Activated CD4-positive, alpha-beta T cell treated with anti-CD3 and anti-CD28 coated beads, Interleukin-2, amount 10 ng/mL, durations not matched to agents 24 days and 14 days (primary cell): ENCODE measurements around the gene GPR78. TPM values are rescaled to one million over a fixed set of nuclear protein-coding genes. Genes with fewer than 3 reads are reported as not detected.
"Not testable (repeated sequence)": the region's sequence is repeated elsewhere in the genome, so short reads cannot be mapped to it uniquely, and the experiment has no call there.

Experiments used
- DNase-seq: peaks from one replicate; pipeline ENCODE4 v3.0.0; 2022
- H3K27ac Mint-ChIP-seq: one replicate; pipeline ENCODE4 v1.8.0; 2022; ENCODE audit warnings: mild to moderate bottlenecking, mixed read lengths
- H3K27me3 Mint-ChIP-seq: one replicate; pipeline ENCODE4 v1.8.0; 2022; ENCODE audit warnings: mixed read lengths
- H3K36me3 Mint-ChIP-seq: one replicate; pipeline ENCODE4 v1.8.0; 2022; ENCODE audit warnings: low read depth, mild to moderate bottlenecking, mixed read lengths
- H3K4me1 Mint-ChIP-seq: one replicate; pipeline ENCODE4 v1.8.0; 2021; ENCODE audit warnings: mixed read lengths
- H3K4me3 Mint-ChIP-seq: one replicate; pipeline ENCODE4 v1.8.0; 2022; ENCODE audit warnings: mild to moderate bottlenecking, moderate library complexity, mixed read lengths
- H3K9me3 Mint-ChIP-seq: one replicate; pipeline ENCODE4 v1.8.0; 2021; ENCODE audit warnings: mixed read lengths
- intact Hi-C: fragments of 100-400 bp; cut with micrococcal nuclease; formaldehyde crosslinking; loops from one replicate; pipeline ENCODE4 v1.15.1; 2023
- total RNA-seq: library from RNA; stranded (reverse); gene quantifications from 2 replicates; pipeline ENCODE4 v1.2.3, GENCODE V29; 2022

The GPR78 gene
- total RNA-seq, 1 donor from 2014 or later: not detected

DNA sequence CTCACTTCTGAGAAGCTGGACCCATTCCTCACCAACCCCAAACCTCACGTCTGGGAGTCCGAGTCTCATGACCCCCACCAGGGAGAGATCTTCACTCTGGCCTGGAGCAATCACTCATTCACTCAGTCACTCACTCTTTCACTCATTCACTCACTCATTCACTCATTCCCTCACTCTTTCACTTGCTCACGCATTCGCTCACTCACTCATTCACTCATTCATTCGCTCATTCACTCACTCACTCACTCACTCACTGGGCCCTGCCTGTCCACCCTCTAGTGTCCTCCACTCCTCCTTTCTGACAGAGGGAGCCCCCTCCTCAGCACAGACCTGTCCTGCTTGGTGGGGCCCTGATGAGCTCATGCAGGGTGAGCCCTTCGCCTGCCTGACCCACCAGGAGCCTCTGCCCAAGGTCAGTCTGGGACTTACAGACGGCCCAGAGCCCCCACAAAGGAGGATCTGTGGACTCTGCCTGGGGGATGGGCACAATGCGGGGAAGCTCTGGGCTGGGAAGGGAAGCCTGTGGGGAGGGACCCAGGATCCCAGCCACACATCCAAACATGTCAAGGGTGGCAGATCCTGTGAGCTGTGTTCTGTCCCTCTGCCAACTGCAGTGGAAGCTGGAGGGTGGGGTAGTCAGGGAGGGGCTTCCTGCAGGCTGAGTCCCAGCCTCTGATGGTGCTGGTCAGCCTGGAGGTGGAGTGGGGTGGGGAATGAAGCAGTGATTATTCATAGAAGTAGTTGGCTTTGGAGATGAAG, 30.8 kb downstream of the GPR78 start:
- H3K36me3 Mint-ChIP-seq: no peaks in the 10 kb centered on the region

DNA sequence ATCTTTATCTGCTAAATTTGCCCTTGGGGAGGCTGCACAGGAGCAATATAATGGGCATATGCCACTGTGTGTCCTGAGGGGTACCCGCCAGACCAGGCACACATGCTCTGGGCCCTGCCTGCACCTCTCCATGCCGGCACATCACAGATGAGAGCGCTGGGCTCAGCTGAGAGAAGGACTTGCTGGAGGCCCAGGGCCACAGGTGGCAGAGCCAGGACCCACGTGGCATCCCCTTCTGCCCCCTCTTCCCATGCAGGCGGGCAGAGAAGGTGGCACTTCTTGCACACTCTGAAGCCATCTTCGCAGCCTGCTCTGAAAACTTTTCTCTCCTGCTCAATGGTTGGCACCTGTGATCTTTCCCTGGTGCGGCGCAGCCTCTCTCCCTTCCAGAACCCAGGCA, 32.5 kb downstream of the GPR78 start:
- H3K27ac Mint-ChIP-seq: no peak overlapping the region
- no peaks in the 10 kb centered on the region for H3K27me3 Mint-ChIP-seq
- H3K4me1 Mint-ChIP-seq: no peaks in the 10 kb centered on the region
- no peak overlapping the region for H3K4me3 Mint-ChIP-seq
- intact Hi-C loops: no loop called here
- no peak for DNase-seq
- H3K36me3 Mint-ChIP-seq: no peaks in the 10 kb centered on the region
- no peaks in the 10 kb centered on the region for H3K9me3 Mint-ChIP-seq

More for the DNA sequence above, 30.8 kb downstream of the GPR78 start:
- H3K9me3 Mint-ChIP-seq: no peaks in the 10 kb centered on the region
- no peak overlapping the region for H3K4me3 Mint-ChIP-seq
- no peaks in the 10 kb centered on the region for H3K27me3 Mint-ChIP-seq
- intact Hi-C loops: no loop called here
- no peak overlapping the region for H3K27ac Mint-ChIP-seq
- DNase-seq: no peak
- H3K4me1 Mint-ChIP-seq: no peaks in the 10 kb centered on the region

DNA sequence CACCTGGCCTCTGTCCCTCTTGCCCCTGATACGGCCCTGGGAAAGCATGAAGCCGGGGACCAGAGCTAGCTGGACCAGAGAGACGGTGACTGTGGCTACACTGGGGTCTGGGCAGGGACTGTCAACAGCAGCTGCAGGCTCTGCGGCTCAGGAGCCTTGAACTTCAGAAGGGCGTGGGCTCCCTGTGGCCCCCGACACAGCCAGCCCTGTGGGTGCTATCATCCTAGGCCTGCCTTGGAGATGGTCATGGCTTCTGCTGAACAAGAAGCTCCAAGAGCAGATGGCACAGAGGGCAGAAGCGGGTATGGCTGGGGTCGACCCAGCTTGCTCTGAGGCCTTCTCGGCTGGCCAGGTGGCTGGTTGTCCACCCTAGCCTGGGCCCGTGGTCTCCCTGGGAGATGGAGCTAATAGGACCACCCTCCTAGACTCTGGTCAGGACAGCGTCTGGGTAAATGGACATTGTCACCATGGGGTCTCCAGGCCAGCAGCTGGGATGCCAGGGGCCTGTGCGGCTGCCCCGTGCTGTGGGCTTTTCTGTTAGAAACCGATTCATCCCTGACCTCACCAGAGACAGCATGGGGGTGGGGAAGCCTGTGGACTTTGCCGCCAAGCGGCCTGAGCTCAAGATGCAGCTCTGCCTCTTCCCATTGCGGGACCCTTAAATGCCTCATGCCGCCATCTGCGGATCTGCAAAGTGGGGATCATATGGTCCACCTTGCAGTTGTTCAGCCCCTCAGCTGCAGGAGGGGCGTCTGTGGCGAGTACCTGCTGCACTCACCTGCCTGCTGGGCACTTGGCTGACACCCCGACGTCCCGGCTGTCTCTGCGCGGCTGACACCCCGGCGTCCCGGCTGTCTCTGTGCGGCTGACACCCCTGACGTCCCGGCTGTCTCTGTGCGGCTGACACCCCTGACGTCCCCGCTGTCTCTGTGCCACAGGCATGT, 33.5 kb downstream of the GPR78 start:
- Mint-ChIP-seq H3K27me3 (no peaks in the 10 kb centered on the region), H3K4me3 (no peak overlapping the region), H3K4me1 (no peaks in the 10 kb centered on the region), H3K36me3 (no peaks in the 10 kb centered on the region), H3K27ac (no peak overlapping the region), H3K9me3 (no peaks in the 10 kb centered on the region)
- no peak for DNase-seq
- intact Hi-C loops: no loop called here

- no peak for DNase-seq
- Mint-ChIP-seq H3K27ac (no peak overlapping the region), H3K27me3 (no peaks in the 10 kb centered on the region), H3K36me3 (no peaks in the 10 kb centered on the region), H3K4me3 (no peak overlapping the region), H3K4me1 (no peaks in the 10 kb centered on the region), H3K9me3 (no peaks in the 10 kb centered on the region)
- intact Hi-C loops: no loop called here
Measured at GRCh38 chr4:8614365-8615193, 34.4 kb downstream of the GPR78 start.

DNA sequence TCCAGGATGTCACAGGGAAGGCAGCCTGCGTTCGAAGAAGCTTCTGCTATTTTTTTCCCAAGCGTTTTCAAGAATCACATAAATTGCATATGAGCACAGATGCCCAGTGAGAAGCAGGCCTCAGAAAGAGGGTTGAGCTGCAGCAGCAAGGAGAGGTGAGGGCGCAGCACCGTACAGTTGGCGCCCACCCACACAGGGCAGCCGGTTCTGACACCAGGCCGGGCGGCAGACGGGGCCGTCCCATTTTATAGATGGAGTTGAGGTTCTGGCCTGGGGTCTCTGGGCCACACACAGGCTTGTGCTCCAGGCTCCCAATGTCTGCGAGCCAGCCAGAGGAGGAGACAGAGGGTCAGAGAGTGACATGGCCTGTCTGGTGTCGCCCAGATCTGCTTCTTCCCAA, 35.2 kb downstream of the GPR78 start:
- Mint-ChIP-seq H3K27me3 (no peaks in the 10 kb centered on the region), H3K36me3 (no peaks in the 10 kb centered on the region), H3K4me3 (no peak overlapping the region), H3K9me3 (no peaks in the 10 kb centered on the region), H3K4me1 (no peaks in the 10 kb centered on the region), H3K27ac (no peak overlapping the region)
- intact Hi-C loops: no loop called here
- no peak for DNase-seq

GRCh38 chr4:8615921-8616787, 36.0 kb downstream of the GPR78 start:
- intact Hi-C loops: no loop called here
- Mint-ChIP-seq H3K36me3 (no peaks in the 10 kb centered on the region), H3K9me3 (no peaks in the 10 kb centered on the region), H3K27ac (no peak overlapping the region), H3K4me3 (no peak overlapping the region), H3K4me1 (no peaks in the 10 kb centered on the region), H3K27me3 (no peaks in the 10 kb centered on the region)
- DNase-seq: no peak

- Mint-ChIP-seq H3K27ac (no peak overlapping the region), H3K27me3 (no peaks in the 10 kb centered on the region), H3K4me1 (no peaks in the 10 kb centered on the region), H3K4me3 (no peak overlapping the region), H3K9me3 (no peaks in the 10 kb centered on the region), H3K36me3 (no peaks in the 10 kb centered on the region)
- no peak for DNase-seq
- intact Hi-C loops: no loop called here
Measured at GRCh38 chr4:8616831-8617230, 36.6 kb downstream of the GPR78 start.

GRCh38 chr4:8617486-8618040, 37.4 kb downstream of the GPR78 start:
- no peaks in the 10 kb centered on the region for H3K36me3 Mint-ChIP-seq

DNA sequence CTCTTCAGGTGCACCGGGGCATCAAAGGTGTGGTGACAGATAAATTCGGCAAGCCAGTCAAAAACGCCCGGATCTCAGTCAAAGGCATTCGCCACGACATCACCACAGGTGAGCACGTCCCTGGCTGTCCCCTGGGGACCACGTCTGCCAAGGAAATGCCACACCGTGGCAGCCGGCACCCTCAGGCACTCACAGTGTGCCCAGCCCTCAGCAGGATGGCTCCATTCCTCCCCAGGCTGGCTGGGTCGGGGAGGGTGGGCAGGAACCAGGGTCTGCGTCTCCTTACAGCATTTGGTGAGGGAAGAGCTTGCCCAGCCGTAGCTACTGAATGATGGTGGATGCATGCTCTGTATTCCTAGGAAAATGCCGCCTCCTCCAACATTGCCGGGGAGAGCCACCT, 38.2 kb downstream of the GPR78 start:
- intact Hi-C loops: no loop called here
- no peaks in the 10 kb centered on the region for H3K4me1 Mint-ChIP-seq
- no peaks in the 10 kb centered on the region for H3K9me3 Mint-ChIP-seq
- no peak overlapping the region for H3K4me3 Mint-ChIP-seq
- no peak overlapping the region for H3K27ac Mint-ChIP-seq
- DNase-seq: no peak
- H3K27me3 Mint-ChIP-seq: no peaks in the 10 kb centered on the region
- no peaks in the 10 kb centered on the region for H3K36me3 Mint-ChIP-seq

More at GRCh38 chr4:8617486-8618040, 37.4 kb downstream of the GPR78 start:
- intact Hi-C loops: no loop called here
- DNase-seq: no peak
- no peak overlapping the region for H3K27ac Mint-ChIP-seq
- no peaks in the 10 kb centered on the region for H3K9me3 Mint-ChIP-seq
- no peaks in the 10 kb centered on the region for H3K27me3 Mint-ChIP-seq
- H3K4me3 Mint-ChIP-seq: no peak overlapping the region
- no peaks in the 10 kb centered on the region for H3K4me1 Mint-ChIP-seq

DNA sequence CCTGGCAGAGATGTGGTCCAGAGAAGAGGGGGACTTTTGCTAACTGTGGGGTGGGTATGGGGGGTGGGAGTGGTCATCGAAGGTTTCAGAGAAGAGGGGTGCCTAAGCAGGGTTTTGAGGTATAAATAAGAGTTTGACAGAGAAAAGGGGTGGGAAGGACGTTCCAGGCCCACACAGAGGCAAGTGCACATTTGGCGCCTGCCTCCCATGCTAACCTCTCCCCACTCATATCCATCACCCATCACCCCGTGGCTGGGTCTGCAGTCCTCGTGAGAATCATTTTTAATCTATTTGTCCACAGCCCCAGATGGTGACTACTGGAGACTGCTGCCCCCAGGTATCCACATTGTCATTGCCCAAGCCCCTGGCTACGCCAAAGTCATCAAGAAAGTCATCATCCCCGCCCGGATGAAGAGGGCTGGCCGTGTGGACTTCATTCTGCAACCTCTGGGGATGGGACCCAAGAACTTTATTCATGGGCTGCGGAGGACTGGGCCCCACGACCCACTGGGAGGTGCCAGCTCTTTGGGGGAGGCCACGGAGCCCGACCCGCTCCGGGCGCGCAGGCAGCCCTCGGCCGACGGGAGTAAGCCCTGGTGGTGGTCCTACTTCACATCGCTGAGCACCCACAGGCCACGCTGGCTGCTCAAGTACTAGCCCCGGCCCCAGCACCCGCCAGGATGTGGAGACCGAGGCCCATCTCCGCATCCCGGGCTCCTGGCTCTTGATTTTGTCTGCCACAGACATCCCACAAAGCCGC, 38.9 kb downstream of the GPR78 start:
- Mint-ChIP-seq H3K27ac (no peak overlapping the region), H3K27me3 (no peaks in the 10 kb centered on the region), H3K9me3 (no peaks in the 10 kb centered on the region), H3K4me3 (no peak overlapping the region), H3K36me3 (no peaks in the 10 kb centered on the region), H3K4me1 (no peaks in the 10 kb centered on the region)
- intact Hi-C loops: no loop called here
- no peak for DNase-seq

GRCh38 chr4:8621135-8621534, 40.9 kb downstream of the GPR78 start:
- intact Hi-C loops, H3K27me3 Mint-ChIP-seq, H3K4me1 Mint-ChIP-seq, H3K36me3 Mint-ChIP-seq, H3K4me3 Mint-ChIP-seq, DNase-seq, H3K9me3 Mint-ChIP-seq, H3K27ac Mint-ChIP-seq: not testable (repeated sequence)

- H3K27ac Mint-ChIP-seq, DNase-seq, H3K27me3 Mint-ChIP-seq, intact Hi-C loops, H3K4me1 Mint-ChIP-seq, H3K9me3 Mint-ChIP-seq, H3K36me3 Mint-ChIP-seq, H3K4me3 Mint-ChIP-seq: not testable (repeated sequence)
Measured at GRCh38 chr4:8624601-8625272, 44.5 kb downstream of the GPR78 start.
